Measurements from ENCODE around the gene POGZ. TPM values are rescaled to one million over a fixed set of nuclear protein-coding genes. Genes with fewer than 3 reads are reported as not detected.

POGZ gene
- total RNA-seq, 1 experiment from 2014 or later: 76.0 TPM

GRCh38 chr1:151476083-151476482 lies 16.8 kb upstream of the POGZ start:
- H3K9me3 ChIP-seq (ENCODE audit: control insufficient read depth, insufficient read depth, low read depth, low read length): no peaks in the 10 kb centered on the region
- BruUV-seq (replicated peaks): no TSS peak
- ChIA-PET POLR2A (no interaction called here), CTCF (no interaction called here)
- H3K27ac ChIP-seq (ENCODE audit: low read length): no peak overlapping the region
- intact Hi-C loops (cut with micrococcal nuclease; ENCODE audit: unreplicated experiment) (no loop called here), in situ Hi-C loops (cut with HindIII; ENCODE audit: low pct_unique_long_range_greater_than_20kb, low sequenced_read_pairs) (no loop called here)
- H3K36me3 ChIP-seq (ENCODE audit: control insufficient read depth, insufficient read depth, low read length): no peaks in the 10 kb centered on the region
- no peaks in the 10 kb centered on the region for H3K27me3 ChIP-seq (ENCODE audit: control insufficient read depth, insufficient read depth, low read length)
- TF ChIP-seq TCF7L2 (IDR thresholded peaks at IDR 0.05; ENCODE audit: low read depth, low read length): no peak
- TF ChIP-seq POLR2AphosphoS5 (IDR thresholded peaks at IDR 0.05; ENCODE audit: low read depth, low read length): no peak
- no peak for TF ChIP-seq REST (IDR thresholded peaks at IDR 0.05; ENCODE audit: insufficient read depth in 1 of 2, low read depth in 2 of 2, low read length in 1 of 2)
- no peak for TF ChIP-seq CTCF (IDR thresholded peaks at IDR 0.05)
- H3K4me1 ChIP-seq (ENCODE audit: control insufficient read depth, insufficient read depth, low read length): peaks cover 4% of the 10 kb centered on the region
- no peak overlapping the region for H3K4me3 ChIP-seq (ENCODE audit: low read depth in 2 of 2, low read length in 2 of 2)
- no peak for ATAC-seq
- no peak for DNase-seq (ENCODE audit: low read depth, low spot score)

GRCh38 chr1:151475175-151475574 lies 15.9 kb upstream of the POGZ start:
- no TSS peak for BruUV-seq (replicated peaks)
- POLR2A ChIA-PET: interaction anchor here (0.9 to 1.0 kb wide), 2 partner anchors 16 to 20 kb away, joined by 3 to 10 read pairs; partner anchors contain the start of gene POGZ

More at GRCh38 chr1:151475175-151475574, 15.9 kb upstream of the POGZ start:
- TF ChIP-seq CTCF (IDR thresholded peaks at IDR 0.05): no peak
- no peak for TF ChIP-seq REST (IDR thresholded peaks at IDR 0.05; ENCODE audit: insufficient read depth in 1 of 2, low read depth in 2 of 2, low read length in 1 of 2)
- in situ Hi-C loops (cut with HindIII; ENCODE audit: low pct_unique_long_range_greater_than_20kb, low sequenced_read_pairs) (no loop called here), intact Hi-C loops (cut with micrococcal nuclease; ENCODE audit: unreplicated experiment) (no loop called here)
- DNase-seq (ENCODE audit: low read depth, low spot score) (no peak), ATAC-seq (no peak)
- Histone ChIP-seq H3K27me3 (ENCODE audit: control insufficient read depth, insufficient read depth, low read length) (no peaks in the 10 kb centered on the region), H3K4me1 (ENCODE audit: control insufficient read depth, insufficient read depth, low read length) (peaks cover 4% of the 10 kb centered on the region), H3K27ac (ENCODE audit: low read length) (no peak overlapping the region), H3K9me3 (ENCODE audit: control insufficient read depth, insufficient read depth, low read depth, low read length) (no peaks in the 10 kb centered on the region), H3K36me3 (ENCODE audit: control insufficient read depth, insufficient read depth, low read length) (no peaks in the 10 kb centered on the region), H3K4me3 (ENCODE audit: low read depth in 2 of 2, low read length in 2 of 2) (no peak overlapping the region)
- CTCF ChIA-PET: interaction anchor here (0.8 kb wide), 1 partner anchor 45 kb away, joined by 3 read pairs; no protein-coding TSS in a partner anchor
